Coronary artery (tissue), 2 donors: Measurements from ENCODE around the gene PLA2G5.
A peak's percentile ranks its signal among the peaks of the same experiment; 100 is the strongest.

Source experiments
- DNase-seq: peaks from one replicate; pipeline ENCODE4 v3.0.0-alpha.2; 2017; ENCODE audit warnings: low spot score
- H3K27ac ChIP-seq, 2 donors: fragments of 200-600 bp; sonication (generic); one replicate each; pipeline ENCODE4 v1.5.1; 2016 to 2019
- H3K4me3 ChIP-seq: fragments of 200-600 bp; sonication (generic); 2 replicates; pipeline ENCODE4 v1.5.1; 2016; ENCODE audit warnings: mild to moderate bottlenecking, moderate library complexity
- CTCF ChIP-seq: fragments of 200-600 bp; sonication (generic); IDR thresholded peaks from one replicate; pipeline ENCODE4 v1.5.1; 2019; ENCODE audit warnings: antibody characterized with exemption

The PLA2G5 gene

GRCh38 chr1:20080441-20081352, 10.7 kb downstream of the PLA2G5 start:
- TF ChIP-seq CTCF: no peak
- Histone ChIP-seq H3K4me3 (peak overlapping the region; percentile 27), H3K27ac (no peak overlapping the region)
- DNase-seq: no peak

- Histone ChIP-seq H3K4me3 (no peak overlapping the region), H3K27ac (no peak overlapping the region)
- TF ChIP-seq CTCF: no peak
- DNase-seq: no peak
Measured at GRCh38 chr1:20081353-20081810, 11.4 kb downstream of the PLA2G5 start.

DNA sequence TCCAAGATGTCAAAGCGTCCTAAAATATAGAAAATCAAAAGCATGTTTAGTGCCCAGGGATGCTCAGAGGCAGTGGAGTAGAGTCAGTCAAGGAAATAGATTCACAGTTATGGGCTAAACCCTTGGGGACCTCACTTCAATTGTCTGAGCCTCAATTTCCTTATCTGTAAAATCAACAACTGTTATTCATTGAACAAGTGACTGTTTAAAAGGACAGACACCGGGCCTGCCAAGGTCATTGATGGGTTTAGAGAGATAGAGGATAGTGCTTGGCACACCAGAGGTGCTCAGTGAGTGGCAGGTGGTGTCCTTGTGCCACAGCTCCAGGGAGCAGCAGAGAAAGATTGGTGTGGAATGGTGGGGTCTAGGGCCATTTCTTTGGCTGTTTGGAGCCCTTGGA, 12.8 kb downstream of the PLA2G5 start:
- no peak for TF ChIP-seq CTCF
- no peak overlapping the region for H3K4me3 ChIP-seq
- DNase-seq: no peak
- peak overlapping the region in 1 of 2 donors; percentile 38 for H3K27ac ChIP-seq

DNA sequence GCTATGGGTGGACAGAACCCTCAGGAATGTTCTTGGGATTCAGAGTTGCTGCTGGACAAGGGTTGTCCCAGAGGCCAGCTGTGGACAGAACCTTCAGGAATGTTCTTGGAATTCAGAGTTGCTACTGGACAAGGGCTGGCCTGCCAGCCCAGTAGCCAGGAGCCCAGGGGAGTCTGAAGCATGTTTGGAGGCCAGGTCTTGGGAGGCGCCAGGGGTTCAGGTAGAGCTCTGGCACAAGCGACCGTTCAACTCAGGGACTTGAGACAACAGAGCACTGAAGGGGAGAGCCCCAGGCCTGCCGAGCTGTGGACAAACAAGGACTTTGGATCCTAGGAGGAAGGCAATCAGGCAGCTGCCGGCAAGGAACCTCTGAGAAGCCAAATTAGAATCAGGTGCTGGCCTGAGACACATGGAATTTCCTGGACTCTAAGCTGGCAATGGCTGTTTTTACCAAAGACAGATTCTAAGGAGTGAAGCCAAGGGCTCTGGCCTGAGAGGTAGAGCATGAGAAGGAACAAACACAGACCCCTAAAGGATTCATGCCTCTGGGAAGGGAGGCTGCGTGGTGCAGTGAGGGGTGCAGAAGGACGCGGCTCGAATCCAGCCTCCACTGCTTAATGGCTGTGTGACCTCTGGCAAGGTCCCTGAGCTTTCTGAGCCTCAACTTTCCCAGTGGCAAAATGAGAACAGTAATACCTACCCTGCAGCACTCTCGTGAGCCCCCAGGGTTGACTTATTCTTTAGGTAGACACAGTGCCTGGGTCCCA, 13.4 kb downstream of the PLA2G5 start:
- Histone ChIP-seq H3K4me3 (no peak overlapping the region), H3K27ac (peak overlapping the region in 1 of 2 donors; percentile 38)
- TF ChIP-seq CTCF: no peak
- no peak for DNase-seq

GRCh38 chr1:20086800-20087199, 16.8 kb downstream of the PLA2G5 start:
- no peak for DNase-seq
- Histone ChIP-seq H3K27ac (no peak overlapping the region), H3K4me3 (no peak overlapping the region)
- no peak for TF ChIP-seq CTCF

GRCh38 chr1:20087668-20088067, 17.7 kb downstream of the PLA2G5 start:
- DNase-seq: no peak
- no peak overlapping the region for H3K27ac ChIP-seq
- no peak for TF ChIP-seq CTCF
- no peak overlapping the region for H3K4me3 ChIP-seq
